Measurements from ENCODE around the gene ADAP1.

- TF ChIP-seq EP300 (IDR thresholded peaks at IDR 0.05) (no peak), CTCF (IDR thresholded peaks at IDR 0.05) (no peak), POLR2A (IDR thresholded peaks at IDR 0.05) (no peak), POLR2AphosphoS5 (IDR thresholded peaks at IDR 0.05) (no peak)
These were observed 79.4 kb downstream of the ADAP1 start for GRCh38 chr7:875051-875450.

Data from gastroesophageal sphincter (tissue), 3 donors.